Measurements from ENCODE around the gene SEPTIN8. TPM values are rescaled to one million over a fixed set of nuclear protein-coding genes. Genes with fewer than 3 reads are reported as not detected.

SEPTIN8 gene
- total RNA-seq, 1 experiment from 2014 or later = 24.2 TPM

DNA sequence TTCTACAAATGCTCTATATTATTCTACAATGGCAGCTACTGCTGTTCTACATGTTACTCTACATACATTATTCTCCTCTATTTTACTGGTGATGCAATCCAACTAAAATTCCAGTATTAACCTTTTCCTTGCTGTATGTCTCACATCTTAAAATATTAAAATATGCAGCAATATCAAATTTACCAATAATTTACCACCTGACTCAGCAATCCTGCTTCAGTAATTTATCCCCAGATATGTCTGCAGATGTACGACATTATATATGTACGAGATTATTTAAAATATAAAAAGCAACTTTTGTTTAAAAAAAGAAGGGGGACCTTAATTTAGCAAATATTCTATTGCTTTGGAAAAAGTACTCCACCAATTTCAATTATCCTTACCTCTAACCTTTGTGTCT, 51.3 kb downstream of the SEPTIN8 start:
- CTCF ChIA-PET = no interaction called here
- Histone ChIP-seq H3K4me3 (no peak overlapping the region), H4K20me1 (ENCODE audit: insufficient read depth) (no peaks in the 10 kb centered on the region), H3K27me3 (ENCODE audit: insufficient read depth, low read depth) (no peaks in the 10 kb centered on the region), H3K9me3 (ENCODE audit: insufficient read depth, low read depth) (no peaks in the 10 kb centered on the region), H3K9me2 (ENCODE audit: insufficient read depth) (no peaks in the 10 kb centered on the region), H3F3A (ENCODE audit: insufficient read depth, low read depth) (no peaks in the 10 kb centered on the region), H3K79me2 (ENCODE audit: low read depth) (no peaks in the 10 kb centered on the region), H2AFZ (no peak overlapping the region), H3K36me3 (ENCODE audit: low read depth) (peaks cover 3% of the 10 kb centered on the region; the same call in 1 of the 2 replicates), H3K4me1 (replicated peaks; ENCODE audit: insufficient read depth) (no peaks in the 10 kb centered on the region), H3K27ac (no peak overlapping the region), H3K4me2 (no peak overlapping the region)
- TF ChIP-seq, protein P1, sequence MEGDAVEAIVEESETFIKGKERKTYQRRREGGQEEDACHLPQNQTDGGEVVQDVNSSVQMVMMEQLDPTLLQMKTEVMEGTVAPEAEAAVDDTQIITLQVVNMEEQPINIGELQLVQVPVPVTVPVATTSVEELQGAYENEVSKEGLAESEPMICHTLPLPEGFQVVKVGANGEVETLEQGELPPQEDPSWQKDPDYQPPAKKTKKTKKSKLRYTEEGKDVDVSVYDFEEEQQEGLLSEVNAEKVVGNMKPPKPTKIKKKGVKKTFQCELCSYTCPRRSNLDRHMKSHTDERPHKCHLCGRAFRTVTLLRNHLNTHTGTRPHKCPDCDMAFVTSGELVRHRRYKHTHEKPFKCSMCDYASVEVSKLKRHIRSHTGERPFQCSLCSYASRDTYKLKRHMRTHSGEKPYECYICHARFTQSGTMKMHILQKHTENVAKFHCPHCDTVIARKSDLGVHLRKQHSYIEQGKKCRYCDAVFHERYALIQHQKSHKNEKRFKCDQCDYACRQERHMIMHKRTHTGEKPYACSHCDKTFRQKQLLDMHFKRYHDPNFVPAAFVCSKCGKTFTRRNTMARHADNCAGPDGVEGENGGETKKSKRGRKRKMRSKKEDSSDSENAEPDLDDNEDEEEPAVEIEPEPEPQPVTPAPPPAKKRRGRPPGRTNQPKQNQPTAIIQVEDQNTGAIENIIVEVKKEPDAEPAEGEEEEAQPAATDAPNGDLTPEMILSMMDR (conservative IDR thresholded peaks at IDR 0.05) = no peak
- no peak for TF ChIP-seq EZH2 (IDR thresholded peaks at IDR 0.05; ENCODE audit: low read depth)
- no peak for DNase-seq
- BruUV-seq (replicated peaks) = no TSS peak
- intact Hi-C loops (cut with micrococcal nuclease; ENCODE audit: unreplicated experiment) = no loop called here
- POLR2A ChIA-PET (ENCODE audit: unreplicated experiment) = no interaction called here

DNA sequence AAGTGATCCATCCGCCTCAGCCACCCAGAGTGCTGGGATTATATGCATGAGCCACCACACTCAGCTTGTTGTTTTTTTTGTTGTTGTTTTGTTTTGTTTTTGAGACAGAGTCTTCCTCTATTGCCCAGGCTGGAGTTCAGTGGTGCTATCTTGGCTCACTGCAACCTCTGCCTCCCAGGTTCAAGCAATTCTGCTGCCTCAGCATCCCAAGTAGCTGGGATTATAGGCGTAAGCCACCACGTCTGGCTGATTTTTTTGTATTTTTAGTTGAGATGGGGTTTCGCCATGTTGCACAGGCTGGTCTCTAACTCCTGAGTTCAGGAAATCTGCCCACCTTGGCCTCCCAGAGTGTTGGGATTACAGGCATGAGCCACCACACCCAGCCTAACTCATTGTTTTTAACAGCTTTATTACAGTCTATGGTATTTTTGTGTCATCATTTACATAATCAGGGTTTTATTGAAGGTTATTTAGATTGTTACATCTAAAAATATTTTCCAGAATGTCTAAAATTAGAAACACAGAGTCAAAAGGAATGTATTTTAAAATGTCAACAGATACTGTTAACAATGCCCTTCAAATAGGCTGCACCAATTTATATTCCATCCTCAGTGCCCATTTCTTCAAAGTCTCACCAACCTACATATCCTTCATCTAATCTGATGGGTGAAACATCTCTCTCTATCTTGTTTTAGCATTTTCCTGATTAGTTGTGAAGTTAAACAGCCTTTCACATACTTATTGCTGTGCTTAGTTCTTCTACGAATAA, 58.3 kb downstream of the SEPTIN8 start:
- H2AFZ ChIP-seq = no peak overlapping the region
- H3K4me1 ChIP-seq (replicated peaks; ENCODE audit: insufficient read depth) = no peaks in the 10 kb centered on the region
- no peaks in the 10 kb centered on the region for H3K9me3 ChIP-seq (ENCODE audit: insufficient read depth, low read depth)
- no peaks in the 10 kb centered on the region for H4K20me1 ChIP-seq (ENCODE audit: insufficient read depth)
- no peaks in the 10 kb centered on the region for H3K36me3 ChIP-seq (ENCODE audit: low read depth)
- TF ChIP-seq, protein P1 (conservative IDR thresholded peaks at IDR 0.05) = no peak
- TF ChIP-seq EZH2 (IDR thresholded peaks at IDR 0.05; ENCODE audit: low read depth) = no peak
- no peak for DNase-seq
- H3K27ac ChIP-seq = no peak overlapping the region
- ChIA-PET POLR2A (ENCODE audit: unreplicated experiment) (no interaction called here), CTCF (interaction anchor here (0.6 kb wide), 1 partner anchor 166 kb away, joined by 3 read pairs; no protein-coding TSS in a partner anchor)
- no peaks in the 10 kb centered on the region for H3K79me2 ChIP-seq (ENCODE audit: low read depth)
- no peak overlapping the region for H3K4me3 ChIP-seq
- no peak overlapping the region for H3K4me2 ChIP-seq
- H3K9me2 ChIP-seq (ENCODE audit: insufficient read depth) = no peaks in the 10 kb centered on the region
- BruUV-seq (replicated peaks) = no TSS peak
- no peaks in the 10 kb centered on the region for H3K27me3 ChIP-seq (ENCODE audit: insufficient read depth, low read depth)
- no peaks in the 10 kb centered on the region for H3F3A ChIP-seq (ENCODE audit: insufficient read depth, low read depth)
- intact Hi-C loops (cut with micrococcal nuclease; ENCODE audit: unreplicated experiment) = no loop called here

DNA sequence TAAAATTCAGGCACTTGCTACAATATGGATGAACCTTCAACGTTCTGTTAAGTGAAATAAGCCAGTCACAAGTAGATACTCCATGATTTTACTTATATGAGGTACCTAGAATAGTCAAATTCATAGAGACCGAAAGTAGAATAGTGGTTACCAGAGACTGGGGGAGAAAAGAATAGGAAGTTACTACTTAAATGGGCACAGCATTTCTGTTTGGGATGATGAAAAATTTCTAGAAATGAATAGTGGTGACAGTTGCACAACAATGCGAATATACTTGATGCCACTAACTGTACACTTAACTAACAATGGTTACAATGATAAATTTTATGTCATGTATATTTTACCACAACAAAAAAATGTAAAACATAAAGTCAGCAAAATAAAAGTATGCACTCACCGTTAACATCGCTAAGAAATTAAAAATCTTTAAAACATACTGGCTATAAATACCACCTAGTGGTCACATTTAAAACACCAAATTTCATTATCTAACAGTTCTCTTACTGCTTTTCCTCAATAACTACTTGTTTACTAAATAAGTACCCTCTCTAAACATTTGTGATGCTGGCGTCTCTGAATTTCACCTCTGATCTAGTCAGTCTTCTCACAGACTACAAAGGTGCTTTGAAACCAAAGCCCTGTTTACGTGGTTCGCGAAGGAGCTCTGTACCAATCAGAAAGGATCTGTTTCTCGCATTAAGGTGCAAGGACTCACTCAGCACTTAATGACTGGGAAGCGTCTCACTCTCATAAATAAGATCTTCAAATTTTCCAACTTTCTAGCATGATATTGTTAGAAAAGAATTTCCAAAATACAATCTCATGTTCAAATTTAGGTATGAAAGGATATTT, 62.4 kb downstream of the SEPTIN8 start:
- no peak overlapping the region for H3K4me2 ChIP-seq
- no peak overlapping the region for H3K4me3 ChIP-seq
- no peaks in the 10 kb centered on the region for H3K36me3 ChIP-seq (ENCODE audit: low read depth)
- BruUV-seq (replicated peaks) = no TSS peak
- H3K79me2 ChIP-seq (ENCODE audit: low read depth) = no peaks in the 10 kb centered on the region
- DNase-seq = no peak
- H4K20me1 ChIP-seq (ENCODE audit: insufficient read depth) = no peaks in the 10 kb centered on the region
- H3K9me2 ChIP-seq (ENCODE audit: insufficient read depth) = no peaks in the 10 kb centered on the region
- intact Hi-C loops (cut with micrococcal nuclease; ENCODE audit: unreplicated experiment) = no loop called here
- no peak overlapping the region for H3K27ac ChIP-seq
- TF ChIP-seq, protein P1 (conservative IDR thresholded peaks at IDR 0.05) = peak; percentile 63
- TF ChIP-seq EZH2 (IDR thresholded peaks at IDR 0.05; ENCODE audit: low read depth) = no peak
- H2AFZ ChIP-seq = no peak overlapping the region
- no peaks in the 10 kb centered on the region for H3K27me3 ChIP-seq (ENCODE audit: insufficient read depth, low read depth)
- H3K4me1 ChIP-seq (replicated peaks; ENCODE audit: insufficient read depth) = no peaks in the 10 kb centered on the region
- CTCF ChIA-PET = interaction anchor here (0.6 kb wide), 1 partner anchor 129 kb away, joined by 3 read pairs; no protein-coding TSS in a partner anchor
- POLR2A ChIA-PET (ENCODE audit: unreplicated experiment) = no interaction called here
- no peaks in the 10 kb centered on the region for H3F3A ChIP-seq (ENCODE audit: insufficient read depth, low read depth)
- no peaks in the 10 kb centered on the region for H3K9me3 ChIP-seq (ENCODE audit: insufficient read depth, low read depth)

Measured in PC-9 (cell line).